Parathyroid adenoma (tissue), 2 donors: ENCODE results near the gene XRCC1.

Experiments used
- H2AFZ ChIP-seq: fragments of 300-600 bp; sonication (generic); one replicate; pipeline ENCODE4 v1.7.0; 2017; ENCODE audit warnings: antibody characterized with exemption, mild to moderate bottlenecking
- H3K27ac ChIP-seq: fragments of 300-600 bp; sonication (generic); one replicate; pipeline ENCODE4 v1.7.0; 2017
- H3K27me3 ChIP-seq: fragments of 300-600 bp; sonication (generic); one replicate; pipeline ENCODE4 v1.7.0; 2017; ENCODE audit warnings: low read length; ENCODE audit not compliant: control insufficient read depth, insufficient read depth
- H3K36me3 ChIP-seq: fragments of 300-600 bp; sonication (generic); one replicate; pipeline ENCODE4 v1.7.0; 2017; ENCODE audit warnings: low read length; ENCODE audit not compliant: control insufficient read depth, insufficient read depth
- H3K4me1 ChIP-seq: fragments of 300-600 bp; sonication (generic); one replicate; pipeline ENCODE4 v1.7.0; 2017; ENCODE audit warnings: control low read depth
- H3K4me2 ChIP-seq: fragments of 300-600 bp; sonication (generic); one replicate; pipeline ENCODE4 v1.7.0; 2017; ENCODE audit warnings: low read length
- H3K4me3 ChIP-seq: fragments of 300-600 bp; sonication (generic); one replicate; pipeline ENCODE4 v1.7.0; 2017; ENCODE audit warnings: low read depth, low read length
- H3K79me2 ChIP-seq: fragments of 300-600 bp; sonication (generic); one replicate; pipeline ENCODE4 v1.7.0; 2017; ENCODE audit warnings: control low read depth
- H3K9ac ChIP-seq: fragments of 300-600 bp; sonication (generic); one replicate; pipeline ENCODE4 v1.7.0; 2017; ENCODE audit warnings: mild to moderate bottlenecking
- H3K9me3 ChIP-seq: fragments of 300-600 bp; sonication (generic); one replicate; pipeline ENCODE4 v1.7.0; 2017; ENCODE audit warnings: low read length; ENCODE audit not compliant: control insufficient read depth
- TF ChIP-seq, protein P1 (sequence below): fragments of 300-600 bp; sonication (generic); IDR thresholded peaks from one replicate; pipeline ENCODE4 v1.7.0; 2017; ENCODE audit warnings: antibody characterized with exemption, mild to moderate bottlenecking
- donor health status: primary hyperparathyroidism.

The XRCC1 gene

GRCh38 chr19:43575955-43576878, 890 bp upstream of the XRCC1 start:
- H3K27ac ChIP-seq, result peak overlapping the region; percentile 31
- H3K9ac ChIP-seq, result no peak overlapping the region

GRCh38 chr19:43574424-43575155, 737 bp downstream of the XRCC1 start:
- H3K9me3 ChIP-seq, result no peaks in the 10 kb centered on the region
- peak overlapping the region; percentile 85 for H2AFZ ChIP-seq
- no peaks in the 10 kb centered on the region for H3K4me1 ChIP-seq
- no peaks in the 10 kb centered on the region for H3K36me3 ChIP-seq
- peak overlapping the region; percentile 69 for H3K27ac ChIP-seq
- peak overlapping the region; percentile 90 for H3K4me3 ChIP-seq
- peak overlapping the region; percentile 87 for H3K9ac ChIP-seq
- H3K27me3 ChIP-seq, result no peaks in the 10 kb centered on the region
- TF ChIP-seq, protein P1, sequence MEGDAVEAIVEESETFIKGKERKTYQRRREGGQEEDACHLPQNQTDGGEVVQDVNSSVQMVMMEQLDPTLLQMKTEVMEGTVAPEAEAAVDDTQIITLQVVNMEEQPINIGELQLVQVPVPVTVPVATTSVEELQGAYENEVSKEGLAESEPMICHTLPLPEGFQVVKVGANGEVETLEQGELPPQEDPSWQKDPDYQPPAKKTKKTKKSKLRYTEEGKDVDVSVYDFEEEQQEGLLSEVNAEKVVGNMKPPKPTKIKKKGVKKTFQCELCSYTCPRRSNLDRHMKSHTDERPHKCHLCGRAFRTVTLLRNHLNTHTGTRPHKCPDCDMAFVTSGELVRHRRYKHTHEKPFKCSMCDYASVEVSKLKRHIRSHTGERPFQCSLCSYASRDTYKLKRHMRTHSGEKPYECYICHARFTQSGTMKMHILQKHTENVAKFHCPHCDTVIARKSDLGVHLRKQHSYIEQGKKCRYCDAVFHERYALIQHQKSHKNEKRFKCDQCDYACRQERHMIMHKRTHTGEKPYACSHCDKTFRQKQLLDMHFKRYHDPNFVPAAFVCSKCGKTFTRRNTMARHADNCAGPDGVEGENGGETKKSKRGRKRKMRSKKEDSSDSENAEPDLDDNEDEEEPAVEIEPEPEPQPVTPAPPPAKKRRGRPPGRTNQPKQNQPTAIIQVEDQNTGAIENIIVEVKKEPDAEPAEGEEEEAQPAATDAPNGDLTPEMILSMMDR, result no peak
- peak overlapping the region; percentile 97 for H3K4me2 ChIP-seq
- peaks cover 18% of the 10 kb centered on the region for H3K79me2 ChIP-seq

More at GRCh38 chr19:43575955-43576878, 890 bp upstream of the XRCC1 start:
- no peaks in the 10 kb centered on the region for H3K4me1 ChIP-seq
- peak overlapping the region; percentile 85 for H2AFZ ChIP-seq
- H3K4me2 ChIP-seq, result peak overlapping the region; percentile 79
- H3K27me3 ChIP-seq, result no peaks in the 10 kb centered on the region
- peaks cover 10% of the 10 kb centered on the region for H3K79me2 ChIP-seq
- peak overlapping the region; percentile 90 for H3K4me3 ChIP-seq
- TF ChIP-seq, protein P1, result no peak
- no peaks in the 10 kb centered on the region for H3K36me3 ChIP-seq
- H3K9me3 ChIP-seq, result no peaks in the 10 kb centered on the region

DNA sequence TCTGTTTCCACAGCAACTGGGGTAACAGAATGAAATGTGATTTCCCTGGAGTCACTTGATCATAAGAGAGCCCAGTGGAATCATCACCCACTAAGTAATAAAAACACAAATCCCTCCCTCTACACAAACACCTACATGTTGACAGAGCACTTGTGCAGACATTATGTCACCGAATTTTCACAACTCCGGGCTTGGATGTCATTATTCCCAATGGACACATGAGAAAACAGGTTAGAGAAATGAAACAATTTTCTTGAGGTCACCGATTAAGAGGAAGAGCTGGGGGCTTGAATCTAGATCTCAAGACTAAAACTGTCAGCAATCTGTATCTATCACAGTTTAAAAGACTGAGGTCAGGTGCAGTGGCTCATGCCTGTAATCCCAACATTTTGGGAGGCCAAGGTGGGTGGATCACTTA, 3.1 kb downstream of the XRCC1 start:
- Histone ChIP-seq H3K27me3 (no peaks in the 10 kb centered on the region), H3K9ac (no peak overlapping the region), H3K36me3 (no peaks in the 10 kb centered on the region), H3K4me1 (no peaks in the 10 kb centered on the region), H3K27ac (no peak overlapping the region), H3K79me2 (peaks cover 29% of the 10 kb centered on the region), H3K4me3 (no peak overlapping the region), H3K4me2 (no peak overlapping the region), H3K9me3 (no peaks in the 10 kb centered on the region), H2AFZ (no peak overlapping the region)
- TF ChIP-seq, protein P1, result no peak

- no peaks in the 10 kb centered on the region for H3K4me1 ChIP-seq
- peaks cover 41% of the 10 kb centered on the region for H3K79me2 ChIP-seq
- H3K27me3 ChIP-seq, result no peaks in the 10 kb centered on the region
- no peak overlapping the region for H3K4me2 ChIP-seq
- TF ChIP-seq, protein P1, result no peak
- H2AFZ ChIP-seq, result no peak overlapping the region
- H3K9me3 ChIP-seq, result no peaks in the 10 kb centered on the region
- H3K36me3 ChIP-seq, result no peaks in the 10 kb centered on the region
- H3K27ac ChIP-seq, result no peak overlapping the region
- no peak overlapping the region for H3K9ac ChIP-seq
- H3K4me3 ChIP-seq, result no peak overlapping the region
Measured at GRCh38 chr19:43570174-43570791, 5.0 kb downstream of the XRCC1 start.
